Spleen (tissue), 11 donors: Measurements from ENCODE around the gene CCRL2. TPM values are rescaled to one million over a fixed set of nuclear protein-coding genes. Genes with fewer than 3 reads are reported as not detected.
A peak's percentile ranks its signal among the peaks of the same experiment; 100 is the strongest.
"Not testable (repeated sequence)": the region's sequence is repeated elsewhere in the genome, so short reads cannot be mapped to it uniquely, and the experiment has no call there.

Experiments used
- DNase-seq: peaks from one replicate; pipeline ENCODE4 v3.0.0-alpha.2; 2020
- H3K27ac ChIP-seq, 8 donors: fragments of 200-600 bp; sonication (generic) in 7 of 8; 1 replicate in 4 of 8; 2 replicates in 4 of 8; pipeline versions ENCODE4 v1.5.0 to v1.8.0; 2016 to 2021; ENCODE audit warnings: inconsistent platforms in 4 of 8, mild to moderate bottlenecking in 4 of 8, moderate library complexity in 1 of 8
- H3K27me3 ChIP-seq, 7 donors: fragments of 200-600 bp; sonication (generic) in 6 of 7; replicated peaks in 1 of 7; 1 replicate in 4 of 7; 2 replicates in 3 of 7; pipeline versions ENCODE4 v1.5.0 to v1.8.0; 2016 to 2021; ENCODE audit warnings: inconsistent platforms in 3 of 7, mild to moderate bottlenecking in 1 of 7
- H3K36me3 ChIP-seq, 6 donors: fragments of 200-600 bp; sonication (generic) in 5 of 6; 1 replicate in 4 of 6; 2 replicates in 2 of 6; pipeline versions ENCODE4 v1.5.0 to v1.8.0; 2016 to 2021; ENCODE audit warnings: inconsistent platforms in 2 of 6
- H3K4me1 ChIP-seq, 6 donors: fragments of 200-600 bp; sonication (generic) in 5 of 6; 1 replicate in 3 of 6; 2 replicates in 3 of 6; pipeline versions ENCODE4 v1.5.0 to v1.8.0; 2016 to 2021; ENCODE audit warnings: inconsistent platforms in 3 of 6
- H3K4me3 ChIP-seq, 8 donors: fragments of 200-600 bp; sonication (generic) in 7 of 8; 1 replicate in 4 of 8; 2 replicates in 4 of 8; pipeline versions ENCODE4 v1.5.0 to v1.8.0; 2016 to 2021; ENCODE audit warnings: inconsistent platforms in 4 of 8, mild to moderate bottlenecking in 4 of 8, moderate library complexity in 2 of 8
- H3K9me3 ChIP-seq, 8 donors: fragments of 200-600 bp; sonication (generic) in 7 of 8; 1 replicate in 4 of 8; 2 replicates in 4 of 8; pipeline versions ENCODE4 v1.5.0 to v1.8.0; 2016 to 2021; ENCODE audit warnings: inconsistent platforms in 4 of 8
- POLR2A ChIP-seq, 3 donors: fragments of 450-650 bp; IDR thresholded peaks; one replicate each; pipeline ENCODE4 v1.5.1; 2017; ENCODE audit warnings: antibody characterized with exemption in 3 of 3, mild to moderate bottlenecking in 1 of 3
- POLR2AphosphoS5 ChIP-seq, 3 donors: sonication (generic); formaldehyde crosslinking; IDR thresholded peaks; one replicate each; pipeline ENCODE4 v1.5.1; 2017; ENCODE audit warnings: antibody characterized with exemption in 3 of 3
- WGBS, 5 donors: extraction: QIAGEN DNeasy Blood & Tissue Kit in 3 of 5; methylation state at CpG; one replicate each; pipeline versions ENCODE4 v1.1.5 to v1.1.7; 2013 to 2018; 5-methylcytosine and 5-hydroxymethylcytosine counted together
- intact Hi-C: fragments of 100-400 bp; cut with DNase I; formaldehyde crosslinking; loops from one replicate; pipeline ENCODE4 v1.15.0; 2023; ENCODE audit warnings: low total_unique reads
- polyA plus RNA-seq, 3 donors: library from polyadenylated mRNA; stranded (reverse); fragments of 200-250 nt; gene quantifications; one replicate each; pipeline ENCODE4 v1.2.1, GENCODE V29; 2013
- total RNA-seq, 7 donors: library from RNA; depleted of rRNA in 3 of 7; stranded (reverse); fragments of >200 nt in 3 of 7; fragmentation: NEBNext Ultra II Directional in 4 of 7; extraction: Animal tissue kit (Norgen Biotek cat#: 25700) in 4 of 7; gene quantifications; one replicate each; pipeline versions ENCODE4 v1.1.0 to v1.2.1, GENCODE V29; 2016 to 2021
- TF ChIP-seq, protein P1 (sequence below), 11 experiments: fragments of 200-600 bp in 7 of 11; fragments of 450-650 bp in 4 of 11; sonication (generic) in 4 of 11; IDR thresholded peaks in 8 of 11; conservative IDR thresholded peaks in 3 of 11; 1 replicate in 7 of 11; 2 replicates in 4 of 11; pipeline versions ENCODE4 v1.4.0 to v1.8.0; 2016 to 2021; ENCODE audit warnings: antibody characterized with exemption in 11 of 11, inconsistent platforms in 4 of 11, mild to moderate bottlenecking in 1 of 11
- donor health status: healthy with polysubstance abuse.
- donor health status: DM: no; HTN: no; CAD: no; lungs with moderate emphysema.
- donor health status: DM: no; HTN: no; CAD: no.
- donor health status: Bipolar disorder and iron deficiency.
- donor health status: healthy.
- donor health status: DM: no; HTN: no; CAD: no.
- donor health status: DM: yes; HTN: yes; CAD: no.

Gene CCRL2
- total and polyA plus RNA-seq, 10 donors, result 4.8 to 21.7 (median 13.3) TPM

DNA sequence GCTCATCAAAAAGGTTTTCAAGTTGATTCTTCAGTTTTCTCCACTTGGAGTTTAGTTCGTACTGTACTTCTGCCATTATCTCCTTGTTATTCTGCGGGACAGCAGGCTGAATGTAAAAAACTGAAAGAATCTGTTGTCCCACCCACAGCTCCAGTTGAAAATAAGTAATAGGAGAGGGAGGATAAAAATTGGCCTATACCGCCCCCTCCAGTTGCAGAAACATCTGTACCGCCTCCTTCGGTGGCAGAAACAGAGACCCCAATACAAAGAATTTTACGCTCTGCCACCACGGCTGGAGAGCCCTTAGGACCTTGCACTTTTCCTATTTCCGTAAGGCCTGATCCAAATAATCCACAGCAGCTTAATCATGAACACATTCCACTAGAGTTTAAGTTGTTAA lies 20.3 kb downstream of the CCRL2 start:
- peaks cover 0 to 17% (median 9%) of the 10 kb centered on the region in 8 donors for H3K9me3 ChIP-seq
- intact Hi-C loops, H3K4me3 ChIP-seq, H3K27me3 ChIP-seq, DNase-seq, H3K27ac ChIP-seq: not testable (repeated sequence)
- H3K36me3 ChIP-seq, result peaks cover 0 to 79% (median 0%) of the 10 kb centered on the region in 6 donors
- TF ChIP-seq, protein P1, sequence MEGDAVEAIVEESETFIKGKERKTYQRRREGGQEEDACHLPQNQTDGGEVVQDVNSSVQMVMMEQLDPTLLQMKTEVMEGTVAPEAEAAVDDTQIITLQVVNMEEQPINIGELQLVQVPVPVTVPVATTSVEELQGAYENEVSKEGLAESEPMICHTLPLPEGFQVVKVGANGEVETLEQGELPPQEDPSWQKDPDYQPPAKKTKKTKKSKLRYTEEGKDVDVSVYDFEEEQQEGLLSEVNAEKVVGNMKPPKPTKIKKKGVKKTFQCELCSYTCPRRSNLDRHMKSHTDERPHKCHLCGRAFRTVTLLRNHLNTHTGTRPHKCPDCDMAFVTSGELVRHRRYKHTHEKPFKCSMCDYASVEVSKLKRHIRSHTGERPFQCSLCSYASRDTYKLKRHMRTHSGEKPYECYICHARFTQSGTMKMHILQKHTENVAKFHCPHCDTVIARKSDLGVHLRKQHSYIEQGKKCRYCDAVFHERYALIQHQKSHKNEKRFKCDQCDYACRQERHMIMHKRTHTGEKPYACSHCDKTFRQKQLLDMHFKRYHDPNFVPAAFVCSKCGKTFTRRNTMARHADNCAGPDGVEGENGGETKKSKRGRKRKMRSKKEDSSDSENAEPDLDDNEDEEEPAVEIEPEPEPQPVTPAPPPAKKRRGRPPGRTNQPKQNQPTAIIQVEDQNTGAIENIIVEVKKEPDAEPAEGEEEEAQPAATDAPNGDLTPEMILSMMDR (IDR thresholded peaks at IDR 0.05 in 8 of 11, conservative IDR thresholded peaks at IDR 0.05 in 3 of 11), result peak in 3 of 11 experiments; percentile 22 to 31 (median 28)
- WGBS, 5 donors, result 52 to 74% (median 64%) methylated on average over 8 of the region's 8 CpGs
- H3K4me1 ChIP-seq, result peaks cover 0 to 12% (median 3%) of the 10 kb centered on the region in 6 donors

DNA sequence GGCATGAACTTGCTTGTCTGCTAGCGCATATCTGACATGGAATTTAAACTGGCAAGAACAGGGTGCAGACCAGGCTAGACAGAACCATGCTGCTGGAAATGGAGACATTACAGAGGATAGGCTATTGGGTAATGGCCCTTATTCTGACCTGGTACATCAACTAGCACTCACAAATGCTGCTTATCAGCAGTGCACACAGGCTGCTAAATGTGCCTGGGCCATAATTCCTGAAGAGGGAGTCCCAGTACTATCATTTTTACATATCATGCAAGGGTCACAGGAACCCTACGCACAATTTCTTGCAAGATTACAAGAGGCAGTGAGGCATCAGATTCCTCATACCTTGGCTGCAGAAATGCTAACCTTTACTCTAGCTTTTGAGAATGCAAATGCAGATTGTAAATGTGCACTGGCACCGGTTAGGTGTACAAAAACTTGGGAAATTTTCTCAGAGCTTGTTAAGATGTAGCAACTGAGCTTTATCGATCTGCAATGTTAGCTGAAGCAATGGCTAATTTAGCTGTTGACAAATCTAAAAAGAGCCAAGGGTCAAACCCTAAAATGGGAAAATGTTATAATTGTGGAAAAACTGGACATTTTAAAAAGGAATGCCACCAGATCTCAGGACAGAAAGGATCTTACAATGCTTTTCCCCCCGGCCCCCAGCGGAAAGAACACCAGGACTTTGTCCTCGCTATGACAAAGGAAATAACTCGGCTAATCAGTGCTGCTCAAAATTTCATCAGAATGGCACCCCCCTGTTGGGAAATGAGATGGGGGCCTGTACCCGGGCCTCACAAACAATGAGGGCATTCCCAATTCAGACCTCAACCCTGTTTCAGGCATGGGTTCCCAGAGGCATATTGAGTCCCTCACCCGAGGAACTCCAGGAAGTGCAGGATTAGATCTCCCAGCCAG lies 21.1 kb downstream of the CCRL2 start:
- no peak overlapping the region for H3K4me3 ChIP-seq
- TF ChIP-seq, protein P1 (IDR thresholded peaks at IDR 0.05 in 8 of 11, conservative IDR thresholded peaks at IDR 0.05 in 3 of 11), result peak in 1 of 11 experiments; percentile 9
- no peak for TF ChIP-seq POLR2A (IDR thresholded peaks at IDR 0.05)
- 82 to 87% (median 84%) methylated on average over 10 of the region's 10 CpGs for WGBS, 5 donors
- H3K27me3 ChIP-seq, result no peaks in the 10 kb centered on the region
- peaks cover 0 to 12% (median 3%) of the 10 kb centered on the region in 6 donors for H3K4me1 ChIP-seq
- no peak overlapping the region for H3K27ac ChIP-seq
- H3K9me3 ChIP-seq, result peaks cover 0 to 23% (median 9%) of the 10 kb centered on the region in 8 donors
- H3K36me3 ChIP-seq, result peaks cover 0 to 79% (median 0%) of the 10 kb centered on the region in 6 donors
- intact Hi-C loops, result no loop called here
- no peak for DNase-seq

- Histone ChIP-seq H3K36me3 (peaks cover 0 to 79% (median 7%) of the 10 kb centered on the region in 6 donors), H3K27ac (no peak overlapping the region), H3K4me3 (no peak overlapping the region), H3K4me1 (peaks cover 0 to 12% (median 3%) of the 10 kb centered on the region in 6 donors), H3K27me3 (no peaks in the 10 kb centered on the region), H3K9me3 (peaks cover 0 to 23% (median 9%) of the 10 kb centered on the region in 8 donors)
- intact Hi-C loops, result no loop called here
- no peak for TF ChIP-seq POLR2AphosphoS5 (IDR thresholded peaks at IDR 0.05)
- TF ChIP-seq, protein P1 (IDR thresholded peaks at IDR 0.05 in 8 of 11, conservative IDR thresholded peaks at IDR 0.05 in 3 of 11), result no peak
- TF ChIP-seq POLR2A (IDR thresholded peaks at IDR 0.05), result no peak
- DNase-seq, result no peak
- WGBS, 5 donors, result 84 to 93% (median 90%) methylated on average over 5 of the region's 5 CpGs
Measured at GRCh38 chr3:46429250-46429649, 22.2 kb downstream of the CCRL2 start.

GRCh38 chr3:46429671-46430070 lies 22.6 kb downstream of the CCRL2 start:
- H3K4me1 ChIP-seq, result peaks cover 0 to 12% (median 3%) of the 10 kb centered on the region in 6 donors
- DNase-seq, result no peak
- H3K27me3 ChIP-seq, result no peaks in the 10 kb centered on the region
- 82 to 95% (median 85%) methylated on average over 5 of the region's 5 CpGs for WGBS, 5 donors
- H3K4me3 ChIP-seq, result no peak overlapping the region
- H3K27ac ChIP-seq, result no peak overlapping the region
- H3K9me3 ChIP-seq, result peaks cover 0 to 23% (median 9%) of the 10 kb centered on the region in 8 donors
- TF ChIP-seq POLR2A (IDR thresholded peaks at IDR 0.05) (no peak), POLR2AphosphoS5 (IDR thresholded peaks at IDR 0.05) (no peak)
- TF ChIP-seq, protein P1 (IDR thresholded peaks at IDR 0.05 in 8 of 11, conservative IDR thresholded peaks at IDR 0.05 in 3 of 11), result no peak
- H3K36me3 ChIP-seq, result peaks cover 0 to 79% (median 11%) of the 10 kb centered on the region in 6 donors
- intact Hi-C loops, result no loop called here

DNA sequence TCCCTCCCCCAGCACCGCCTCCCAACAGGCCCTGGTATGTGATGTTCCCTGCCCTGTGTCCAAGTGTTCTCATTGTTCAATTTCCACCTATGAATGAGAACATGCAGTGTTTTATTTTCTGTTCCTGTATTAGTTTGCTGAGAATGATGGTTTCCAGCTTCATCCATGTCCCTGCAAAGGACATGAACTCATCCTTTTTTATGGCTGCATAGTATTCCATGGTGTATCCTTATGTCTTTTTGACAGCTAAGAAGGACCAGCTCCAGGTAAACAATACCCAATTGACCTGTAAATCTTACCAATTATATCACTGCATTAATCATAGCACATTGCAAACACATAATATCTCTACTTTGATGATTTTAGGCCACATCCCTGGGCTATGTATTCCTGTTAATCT lies 23.8 kb downstream of the CCRL2 start:
- H3K9me3 ChIP-seq, result peaks cover 0 to 23% (median 9%) of the 10 kb centered on the region in 8 donors
- H3K27ac ChIP-seq, DNase-seq, intact Hi-C loops, H3K27me3 ChIP-seq, H3K4me3 ChIP-seq: not testable (repeated sequence)
- H3K4me1 ChIP-seq, result peaks cover 0 to 12% (median 3%) of the 10 kb centered on the region in 6 donors
- H3K36me3 ChIP-seq, result peaks cover 0 to 79% (median 12%) of the 10 kb centered on the region in 6 donors
- 95 to 100% (median 100%) methylated on average over 1 of the region's 1 CpG for WGBS, 5 donors

DNA sequence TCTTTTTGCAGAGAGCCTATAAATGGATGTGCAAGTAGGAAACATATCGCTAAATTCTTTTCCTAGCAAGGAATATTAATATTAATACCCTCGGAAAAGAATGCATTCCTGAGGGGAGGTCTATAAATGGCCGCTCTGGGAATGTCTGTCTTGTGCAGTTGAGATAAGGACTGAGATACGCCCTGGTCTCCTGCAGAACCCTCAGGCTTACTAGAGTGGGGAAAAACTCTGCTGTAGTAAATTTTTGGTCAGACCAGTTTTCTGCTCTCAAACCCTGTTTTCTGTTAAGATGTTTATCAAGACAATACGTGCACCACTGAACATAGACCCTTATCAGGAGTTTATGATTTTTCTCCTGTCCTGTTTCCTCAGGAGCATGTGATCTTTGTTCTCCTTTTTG lies 24.8 kb downstream of the CCRL2 start:
- Histone ChIP-seq H3K36me3 (peaks cover 0 to 89% (median 17%) of the 10 kb centered on the region in 6 donors), H3K9me3 (peaks cover 0 to 23% (median 9%) of the 10 kb centered on the region in 8 donors)
- H3K4me3 ChIP-seq, H3K27ac ChIP-seq, DNase-seq, intact Hi-C loops, H3K27me3 ChIP-seq, H3K4me1 ChIP-seq: not testable (repeated sequence)
- whole genome bisulfite sequencing, 5 donors, result 84 to 94% (median 88%) methylated on average over 5 of the region's 5 CpGs
